GM12864 (cell line): ENCODE measurements around the gene NCL.
"Not testable (repeated sequence)": the region's sequence is repeated elsewhere in the genome, so short reads cannot be mapped to it uniquely, and the experiment has no call there.

Experiments
- DNase-seq: peaks from one replicate; pipeline ENCODE4 v3.0.0-alpha.2; 2011; ENCODE audit warnings: low read depth
- H3K4me3 ChIP-seq: 2 replicates; pipeline ENCODE4 v1.5.1; 2011; ENCODE audit warnings: mild to moderate bottlenecking, low read depth, low read length, control low read depth
- CTCF ChIP-seq: IDR thresholded peaks from 2 replicates; pipeline ENCODE4 v1.5.1; 2011; ENCODE audit warnings: low read depth, mild to moderate bottlenecking, moderate library complexity, low read length, control low read depth, inconsistent platforms; ENCODE audit errors: missing control alignments

NCL gene

GRCh38 chr2:231454361-231454791, 9.9 kb downstream of the NCL start:
- no peak for DNase-seq
- TF ChIP-seq CTCF = no peak
- H3K4me3 ChIP-seq = no peak overlapping the region

GRCh38 chr2:231452799-231453508, 11.3 kb downstream of the NCL start:
- H3K4me3 ChIP-seq = no peak overlapping the region
- TF ChIP-seq CTCF = no peak
- DNase-seq = no peak

- no peak for TF ChIP-seq CTCF
- no peak overlapping the region for H3K4me3 ChIP-seq
- DNase-seq = no peak
Measured at GRCh38 chr2:231450548-231450989, 13.7 kb downstream of the NCL start.

- H3K4me3 ChIP-seq = no peak overlapping the region
- no peak for DNase-seq
- TF ChIP-seq CTCF = no peak
Measured at GRCh38 chr2:231449503-231450054, 14.7 kb downstream of the NCL start.

- no peak for DNase-seq
- no peak overlapping the region for H3K4me3 ChIP-seq
- TF ChIP-seq CTCF = no peak
Measured at GRCh38 chr2:231436957-231437356, 27.3 kb downstream of the NCL start.

GRCh38 chr2:231433990-231434389, 30.3 kb downstream of the NCL start:
- DNase-seq = no peak
- no peak for TF ChIP-seq CTCF
- no peak overlapping the region for H3K4me3 ChIP-seq

- H3K4me3 ChIP-seq = no peak overlapping the region
- TF ChIP-seq CTCF = no peak
- DNase-seq = no peak
Measured at GRCh38 chr2:231431606-231432005, 32.7 kb downstream of the NCL start.

- not testable (repeated sequence) for H3K4me3 ChIP-seq, DNase-seq
Measured at GRCh38 chr2:231430437-231430836, 33.8 kb downstream of the NCL start.
